Stimulated activated CD4-positive, alpha-beta T cell treated with anti-CD3 and anti-CD28 coated beads, TNF-alpha, amount 100 ng/mL, for 48 hours (primary cell): ENCODE results near the gene LRG1.
"Not testable (repeated sequence)": the region's sequence is repeated elsewhere in the genome, so short reads cannot be mapped to it uniquely, and the experiment has no call there.

ENCODE experiments used
- DNase-seq, 3 donors: peaks; one replicate each; pipeline ENCODE4 v3.0.0-alpha.2; 2020; ENCODE audit warnings: low read depth in 3 of 3

LRG1 gene

DNA sequence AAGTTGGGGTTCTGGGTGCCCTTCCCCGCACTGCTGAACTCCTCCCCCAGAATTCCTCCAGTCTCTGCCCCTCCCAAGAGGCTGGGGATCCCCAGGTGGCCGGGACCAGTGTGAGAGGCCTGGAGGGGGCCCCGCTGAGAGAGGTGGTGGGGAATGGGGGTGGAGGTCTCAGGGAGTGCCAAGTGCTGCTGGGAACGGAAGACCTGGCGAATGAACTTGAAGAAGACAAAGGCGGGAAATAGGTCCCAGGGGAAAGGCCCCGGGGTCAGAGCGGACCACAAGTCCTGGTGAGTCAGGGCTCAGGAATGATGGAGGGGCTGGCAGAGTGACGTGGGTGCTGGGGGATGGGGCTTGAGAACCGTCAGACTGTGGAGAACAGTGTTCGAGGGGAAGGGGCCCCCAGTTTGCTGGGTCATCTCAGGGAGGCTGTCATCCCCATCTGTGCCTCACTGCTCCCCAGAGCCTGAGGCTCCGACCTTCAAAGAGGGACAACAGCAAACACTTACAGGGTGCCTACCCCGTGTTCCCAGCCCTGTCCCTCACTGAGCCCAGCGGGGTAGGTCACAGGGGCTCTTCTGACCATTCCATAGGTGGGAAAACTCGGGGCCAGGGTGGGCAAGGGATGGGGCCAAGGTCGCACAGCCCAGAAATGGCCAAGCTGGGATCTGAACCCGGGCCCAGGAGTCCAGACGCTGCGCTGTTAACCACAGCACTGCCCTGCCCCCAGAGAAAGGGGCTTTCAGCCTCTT, 35.6 kb upstream of the LRG1 start:
- DNase-seq = no peak

DNA sequence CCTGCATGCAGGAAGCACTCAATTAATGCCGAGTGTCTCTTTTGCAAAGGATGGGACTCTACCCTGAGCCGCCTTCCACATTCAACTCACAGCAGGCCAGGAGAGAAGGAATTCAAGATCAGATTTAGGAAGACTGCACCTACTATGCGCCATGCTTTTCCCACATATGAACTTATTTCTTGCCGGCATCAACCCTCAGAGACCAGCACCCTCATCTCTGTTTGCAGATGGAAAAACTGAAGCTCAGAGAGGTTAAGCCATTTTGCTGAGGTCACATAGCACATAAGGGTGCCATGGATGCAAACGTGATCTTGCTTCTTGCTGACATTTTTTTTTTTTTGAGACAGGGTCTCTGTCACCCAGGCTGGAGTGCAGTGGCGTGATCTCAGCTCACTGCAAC, 33.8 kb upstream of the LRG1 start:
- no peak for DNase-seq

DNA sequence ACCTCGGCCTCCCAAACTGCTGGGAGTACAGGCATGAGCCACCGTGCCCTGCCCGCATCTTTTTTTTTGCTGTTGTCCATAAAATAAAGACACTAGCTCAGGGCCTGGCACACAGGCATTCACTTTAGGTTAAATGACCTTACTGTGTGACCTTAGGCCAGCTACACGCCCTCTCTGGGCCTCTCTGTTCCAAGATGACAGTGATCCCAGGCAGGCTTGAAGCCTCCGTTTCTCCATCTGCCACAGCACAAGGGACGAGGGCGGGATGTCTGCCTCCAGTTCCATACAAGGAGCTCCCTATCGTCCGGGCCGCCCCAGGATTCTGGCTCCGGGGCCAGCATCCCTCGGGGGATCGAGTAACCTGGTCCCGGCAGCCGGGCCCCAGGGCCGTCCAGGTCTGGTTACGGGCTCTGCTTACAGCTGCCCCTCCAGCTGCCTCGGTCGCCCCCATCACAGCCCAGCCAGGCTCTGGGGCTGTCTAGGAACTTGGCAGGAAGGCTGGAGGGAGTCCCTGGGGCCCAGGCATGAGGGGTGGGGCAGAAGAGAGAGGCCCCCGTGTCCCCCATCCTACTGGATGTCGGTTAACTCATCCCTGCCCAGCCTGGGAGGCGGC, 31.6 kb upstream of the LRG1 start:
- DNase-seq = no peak

DNA sequence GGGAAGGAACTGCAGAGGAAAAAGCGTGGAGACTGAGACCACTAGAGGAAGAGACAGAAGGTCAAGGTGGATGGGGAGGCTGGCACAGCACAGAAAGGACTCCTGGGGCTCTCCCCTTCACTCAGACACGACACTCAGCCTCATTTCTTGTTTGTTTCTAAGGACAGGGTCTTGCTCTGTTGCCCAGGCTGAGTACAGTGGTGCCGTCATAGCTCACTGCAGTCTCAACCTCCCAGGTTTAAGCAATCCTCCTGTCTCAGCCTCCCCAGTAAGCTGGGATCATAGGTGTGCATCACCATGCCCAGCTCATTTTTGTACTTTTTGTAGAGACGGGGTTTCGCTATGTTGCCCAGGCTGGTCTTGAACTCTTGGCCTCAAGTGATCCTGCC, 31.1 kb upstream of the LRG1 start:
- no peak for DNase-seq

DNA sequence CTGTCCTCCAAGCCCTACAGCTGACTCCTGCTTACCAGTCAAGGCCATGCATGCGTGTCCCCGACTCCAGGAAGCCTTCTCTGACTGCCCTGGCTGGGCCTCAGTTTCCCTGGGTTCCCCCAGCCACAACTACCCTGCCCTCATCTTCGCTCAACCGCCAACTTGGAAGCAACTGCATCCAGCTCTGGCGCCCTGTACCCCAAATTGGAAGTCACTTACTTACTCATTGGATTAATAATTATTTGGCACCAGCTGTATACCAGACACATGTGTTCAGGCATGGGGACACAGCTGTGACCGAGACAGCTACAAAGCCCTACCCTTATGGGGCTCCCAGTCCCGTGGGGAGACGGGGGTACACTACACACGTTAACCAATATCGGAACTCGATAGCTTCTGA, 30.6 kb upstream of the LRG1 start:
- DNase-seq = no peak

DNA sequence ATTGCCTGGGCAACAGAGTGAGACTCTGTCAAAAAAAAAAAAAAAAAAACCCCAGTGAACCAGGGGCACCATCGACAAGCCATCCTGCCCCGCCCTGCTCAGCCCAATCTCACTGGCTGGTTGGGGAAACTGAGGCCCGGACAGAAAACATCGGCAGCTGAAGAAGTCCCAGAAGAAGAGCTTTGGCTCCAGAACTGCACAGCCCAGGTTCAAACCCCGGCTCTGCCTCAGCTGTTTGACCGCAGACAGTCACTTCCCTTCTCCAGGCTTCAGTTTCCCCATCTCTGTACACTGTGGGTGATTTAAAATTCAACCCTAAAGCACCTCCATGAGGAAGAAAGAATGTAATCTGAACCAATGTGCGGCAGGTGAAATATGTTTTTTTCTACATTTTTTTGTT, 29.1 kb upstream of the LRG1 start:
- DNase-seq = no peak

DNA sequence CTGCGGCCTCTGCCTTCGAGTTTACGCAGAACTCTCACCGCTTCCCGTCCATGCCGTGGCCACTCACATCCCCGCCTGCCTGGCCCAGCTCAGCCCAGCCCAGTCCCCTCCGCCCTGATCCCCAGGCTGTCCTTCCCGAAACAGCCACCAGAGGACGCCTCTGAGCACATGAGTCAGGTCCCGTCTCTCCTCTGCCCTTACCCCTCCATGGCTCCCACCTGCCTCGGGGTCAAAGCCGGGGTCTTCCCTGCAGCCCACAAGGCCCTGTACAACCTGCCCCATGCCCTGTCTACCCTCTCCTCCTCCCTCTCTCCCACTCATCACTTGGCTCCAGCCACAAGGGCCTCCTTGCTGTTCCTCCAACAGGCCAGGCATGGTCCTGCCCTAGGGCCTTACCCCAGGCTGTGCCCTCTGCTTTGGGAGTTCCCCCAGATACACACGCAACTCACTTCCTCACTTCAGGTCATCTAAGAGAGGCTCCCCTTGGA, 27.8 kb upstream of the LRG1 start:
- peak; percentile 46 to 62 (median 47) for DNase-seq

DNA sequence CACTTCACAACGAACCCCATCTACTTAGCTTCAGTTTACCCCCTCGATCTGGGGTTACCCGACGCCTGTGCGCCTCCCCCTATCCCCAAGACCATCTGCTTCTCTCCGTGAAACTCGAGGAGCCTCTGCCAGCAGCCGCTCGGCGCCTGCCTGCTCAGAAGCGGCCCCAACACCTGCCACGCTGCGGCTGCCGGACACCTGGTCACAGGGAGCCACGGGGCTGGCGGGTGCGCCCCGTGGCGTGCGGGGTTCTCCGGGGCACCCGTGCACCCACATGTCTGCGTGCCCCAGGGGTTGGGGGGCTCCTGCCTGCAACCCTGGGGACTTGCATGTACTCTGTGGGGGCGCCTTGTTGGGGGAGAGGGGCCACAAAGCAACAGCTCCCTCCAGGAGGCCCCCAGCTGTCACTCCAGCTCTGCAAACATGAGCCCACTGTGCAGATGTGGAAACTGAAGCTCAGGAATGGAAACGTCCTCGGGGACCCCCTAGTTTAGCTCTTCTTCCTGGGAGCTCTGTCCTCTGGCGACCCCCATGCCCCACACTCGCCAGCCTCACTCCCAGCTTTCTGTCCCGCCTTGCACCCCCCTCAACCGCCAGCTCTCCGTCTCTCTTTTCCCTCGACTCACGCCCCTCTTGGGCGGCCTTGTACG, 26.7 kb upstream of the LRG1 start:
- DNase-seq = no peak

DNA sequence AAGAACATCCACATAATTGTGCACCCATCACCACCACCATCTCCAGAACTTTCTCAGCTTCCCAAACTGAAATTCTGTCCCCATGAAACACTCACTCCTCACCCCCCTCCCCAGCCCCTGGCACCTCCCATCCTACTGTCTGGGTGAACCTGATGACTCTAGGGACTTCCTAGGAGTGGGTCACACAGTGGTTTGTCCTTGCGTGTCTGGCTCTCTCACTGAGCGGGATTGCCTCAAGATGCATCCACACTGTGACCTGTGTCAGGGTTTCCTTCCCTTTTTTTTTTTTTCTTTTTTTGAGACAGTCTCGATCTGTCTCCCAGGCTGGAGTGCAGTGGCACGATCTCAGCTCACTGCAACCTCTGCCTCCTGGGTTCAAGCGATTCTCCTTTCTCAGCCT, 23.7 kb upstream of the LRG1 start:
- DNase-seq = not testable (repeated sequence)

DNA sequence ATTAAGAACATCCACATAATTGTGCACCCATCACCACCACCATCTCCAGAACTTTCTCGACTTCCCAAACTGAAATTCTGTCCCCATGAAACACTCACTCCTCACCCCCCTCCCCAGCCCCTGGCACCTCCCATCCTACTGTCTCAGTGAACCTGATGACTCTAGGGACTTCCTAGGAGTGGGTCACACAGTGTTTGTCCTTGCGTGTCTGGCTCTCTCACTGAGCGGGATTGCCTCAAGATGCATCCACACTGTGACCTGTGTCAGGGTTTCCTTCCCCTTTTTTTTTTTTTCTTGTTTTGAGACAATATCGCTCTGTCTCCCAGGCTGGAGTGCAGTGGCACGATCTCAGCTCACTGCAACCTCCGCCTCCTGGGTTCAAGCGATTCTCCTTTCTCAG, 22.2 kb upstream of the LRG1 start:
- not testable (repeated sequence) for DNase-seq

DNA sequence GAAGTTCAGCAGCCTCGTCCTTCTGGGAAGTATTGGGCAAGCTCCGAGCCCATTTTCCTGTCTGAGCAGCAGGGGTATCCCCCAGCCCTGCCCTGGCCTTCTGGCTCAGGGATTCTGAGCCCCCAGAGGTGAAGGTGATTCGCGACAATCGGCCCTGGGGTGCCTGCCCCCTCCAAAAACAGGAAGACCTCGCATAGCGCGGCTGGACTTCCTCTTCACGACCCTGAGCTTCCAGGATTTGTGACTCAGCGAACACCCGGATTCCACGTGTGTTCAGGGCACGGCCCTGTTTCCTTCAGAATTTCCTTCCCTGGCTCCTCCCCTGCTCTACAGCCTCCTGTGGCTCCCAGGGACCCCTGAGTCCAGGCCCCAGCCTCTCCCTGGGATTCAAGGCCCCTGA, 19.7 kb upstream of the LRG1 start, which contains the start of gene SEMA6B:
SEMA6B (minus strand) TSS at position 116 of the 400 bp plus-strand sequence. CDS start 1,227 bp downstream, outside the sequence.
- DNase-seq = no peak

DNA sequence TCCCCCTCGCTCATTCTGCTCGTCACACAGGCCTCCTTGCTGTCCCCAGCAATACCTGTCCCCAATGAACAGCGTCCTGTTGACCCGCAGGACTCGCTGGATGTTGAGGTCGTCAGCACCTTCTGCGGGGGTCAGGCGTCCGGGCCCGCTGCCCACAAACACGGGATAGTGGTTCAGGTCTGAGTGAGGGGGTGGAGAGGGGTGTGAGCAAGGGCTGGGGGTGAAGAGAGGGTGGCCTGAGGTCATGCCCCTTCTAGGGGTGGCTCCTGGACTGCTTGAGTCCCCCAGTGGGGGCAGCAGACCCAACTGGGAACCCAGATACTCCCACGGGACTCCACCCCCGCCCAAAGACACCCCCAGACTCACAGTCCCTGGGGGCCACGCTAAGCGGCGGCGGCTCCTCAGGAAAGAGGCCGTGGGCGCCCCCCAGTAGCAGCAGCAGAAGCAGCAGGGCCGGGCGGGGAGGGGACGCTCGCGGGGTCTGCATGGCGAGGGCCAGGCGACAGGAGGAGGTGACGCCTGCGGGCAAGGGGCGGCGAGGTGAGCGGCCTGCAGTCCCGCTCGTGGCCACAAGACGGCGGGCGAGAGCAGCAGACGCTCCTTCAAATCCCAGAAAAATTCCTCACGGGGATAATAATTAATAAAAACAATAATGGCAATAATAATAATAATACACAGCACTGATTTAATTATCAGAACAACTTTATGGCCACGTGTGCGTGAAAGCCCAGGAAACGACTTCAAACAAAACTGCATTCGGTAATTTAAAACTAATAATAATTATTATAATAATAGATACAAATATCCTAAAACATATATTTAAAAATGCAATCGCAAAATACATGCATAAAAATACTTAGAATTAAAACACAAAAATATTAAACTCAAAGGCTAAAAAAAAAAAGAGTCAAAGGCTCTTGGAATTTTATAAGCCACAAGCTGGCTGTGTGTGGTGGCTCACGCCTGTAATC, 18.4 kb upstream of the LRG1 start:
- peak in 1 of 3 donors; percentile 35 for DNase-seq

DNA sequence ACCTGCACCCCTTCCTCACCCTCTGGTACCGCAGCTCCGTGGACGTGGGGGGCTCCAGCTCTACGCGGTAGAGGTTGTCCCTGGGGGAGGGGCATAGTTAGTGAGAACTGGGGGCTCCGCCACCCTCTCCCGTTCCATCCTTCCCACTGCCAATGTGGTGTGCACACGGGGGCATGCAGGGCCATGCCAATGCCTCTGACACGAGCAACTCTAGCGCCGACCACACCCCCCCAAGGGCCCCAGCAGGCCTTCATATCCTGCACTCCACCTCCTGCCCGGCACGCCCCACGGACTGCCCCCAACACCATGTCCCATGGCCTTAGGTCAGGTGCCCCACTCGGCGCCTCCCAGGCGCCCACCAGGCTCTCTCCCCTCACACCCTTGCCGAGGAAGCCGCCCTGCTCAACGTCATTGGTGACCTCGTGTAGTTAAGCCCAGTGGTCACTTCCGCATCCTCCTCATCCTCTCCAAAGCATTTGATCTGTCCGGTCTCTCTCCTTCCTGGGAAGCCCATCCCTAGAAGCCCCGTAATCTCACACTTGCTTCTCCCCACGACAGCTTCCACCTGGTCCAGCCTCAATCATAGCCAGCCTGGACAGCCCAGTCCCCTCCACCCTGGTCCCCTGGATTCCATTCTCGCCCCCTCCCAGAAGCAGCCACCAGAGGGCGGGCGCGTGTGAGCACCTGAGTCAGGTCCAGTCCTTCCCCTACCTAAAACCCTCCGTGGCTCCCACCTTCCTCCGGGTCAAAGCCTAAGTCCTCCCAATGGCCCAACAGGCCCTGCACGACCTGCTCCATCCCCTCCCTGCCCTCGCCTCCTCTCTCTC, 17.5 kb upstream of the LRG1 start:
- no peak for DNase-seq

DNA sequence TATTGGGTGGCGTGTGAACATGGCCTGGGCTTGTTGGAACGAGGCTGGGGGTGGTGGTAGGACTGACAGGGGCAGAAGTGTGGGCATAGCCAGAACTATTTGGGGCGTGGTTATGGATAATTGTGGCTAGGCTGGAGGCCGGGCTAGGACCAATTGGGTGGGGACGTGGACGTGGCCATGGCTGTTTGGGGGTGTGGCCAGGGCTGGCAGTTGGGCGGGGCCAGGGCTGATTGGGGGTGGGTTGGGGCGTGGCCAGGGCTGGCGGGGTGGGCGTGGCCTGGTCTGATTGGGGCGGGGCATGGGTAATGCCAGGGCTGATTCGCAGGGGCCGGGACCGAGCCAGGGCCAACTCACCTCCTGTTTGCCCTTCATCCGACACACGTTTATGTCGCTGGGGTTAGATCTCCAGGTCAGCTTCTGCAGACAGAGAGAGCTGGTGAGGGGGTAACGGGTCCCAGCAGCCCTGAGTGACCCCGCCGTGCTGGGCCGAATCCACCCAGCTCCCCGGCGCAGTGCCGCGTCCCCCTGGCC, 16.8 kb upstream of the LRG1 start:
- peak in 2 of 3 donors; percentile 11 to 42 for DNase-seq

DNA sequence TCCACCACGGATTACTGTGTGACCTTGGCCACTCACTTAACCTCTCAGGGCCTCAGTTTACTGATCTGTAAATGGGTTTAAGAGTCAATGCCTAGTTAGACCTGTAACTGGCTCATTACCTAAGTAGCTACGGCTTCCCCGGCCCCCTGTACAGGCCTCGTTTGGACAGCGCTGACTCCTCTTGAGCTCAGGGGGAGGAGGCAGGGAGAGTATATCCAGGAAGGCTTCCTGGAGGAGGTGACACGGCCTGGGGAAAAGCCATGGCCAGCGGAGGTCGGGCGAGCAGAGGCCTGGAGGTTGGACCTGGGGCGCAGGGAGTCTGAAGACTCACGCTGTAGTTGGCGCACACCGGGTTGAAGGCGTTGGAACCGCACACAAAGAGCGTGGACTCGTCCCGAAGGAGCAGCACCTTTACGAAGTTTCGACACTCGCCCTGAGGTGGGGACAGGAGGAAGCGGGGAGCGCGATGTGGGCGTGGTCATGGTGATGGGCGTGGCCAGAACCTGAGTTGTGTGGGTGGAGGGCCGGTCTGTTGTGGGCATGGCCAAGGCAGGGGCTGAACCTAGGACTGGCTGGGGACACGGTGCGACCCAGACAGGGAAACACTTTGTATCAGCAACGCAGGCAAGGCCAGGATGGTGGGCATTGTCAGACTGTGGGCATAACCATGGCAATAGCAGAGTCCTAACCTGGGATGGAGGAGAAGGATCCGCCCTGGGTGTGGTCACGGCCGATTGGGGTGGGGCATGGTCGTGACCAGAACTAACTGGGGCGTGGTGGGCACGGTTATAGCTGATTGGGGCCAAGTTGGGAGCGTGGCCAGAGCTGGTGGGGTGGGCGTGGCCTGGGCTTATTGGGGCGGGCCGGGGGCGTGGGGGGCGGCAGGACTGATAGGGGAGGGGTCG, 16.1 kb upstream of the LRG1 start:
- DNase-seq = no peak

DNA sequence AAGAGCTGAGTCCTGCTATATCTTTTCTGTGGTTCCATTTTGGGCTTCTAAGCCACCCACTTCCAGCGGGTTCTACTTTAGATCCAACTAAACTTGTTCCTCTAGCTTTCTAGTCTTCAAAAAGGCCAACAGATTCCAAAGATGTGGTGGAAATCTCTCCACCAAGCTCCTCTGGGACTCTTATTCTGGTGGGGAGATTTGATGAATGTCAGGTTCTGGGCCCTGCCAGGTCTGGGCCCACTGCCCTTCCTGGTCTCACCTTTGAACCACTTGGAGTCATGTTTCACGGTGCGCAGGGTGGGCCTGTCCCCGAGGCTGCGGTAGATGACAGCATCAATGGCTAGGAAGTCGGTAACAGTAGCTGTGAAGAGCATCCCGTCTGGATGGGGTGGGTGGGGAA, 14.9 kb upstream of the LRG1 start:
- DNase-seq = no peak

DNA sequence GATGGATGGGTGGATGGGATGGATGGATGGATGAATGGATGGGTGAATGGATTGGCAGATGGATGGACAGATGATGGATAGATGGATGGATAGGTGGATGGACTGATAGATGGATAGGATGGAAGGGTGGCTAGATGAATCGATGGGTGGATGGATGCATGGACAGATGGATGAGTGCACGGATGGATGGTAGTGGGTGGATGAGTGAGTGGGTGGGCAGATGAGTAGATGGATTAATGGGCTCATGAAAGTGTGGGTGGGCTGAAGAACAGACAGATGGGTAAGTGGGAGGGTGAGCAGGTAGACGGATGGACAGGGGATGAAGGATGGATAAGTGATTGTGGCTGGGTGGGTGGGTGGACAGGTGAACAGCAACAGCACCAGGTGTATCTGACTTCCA, 13.9 kb upstream of the LRG1 start:
- no peak for DNase-seq

DNA sequence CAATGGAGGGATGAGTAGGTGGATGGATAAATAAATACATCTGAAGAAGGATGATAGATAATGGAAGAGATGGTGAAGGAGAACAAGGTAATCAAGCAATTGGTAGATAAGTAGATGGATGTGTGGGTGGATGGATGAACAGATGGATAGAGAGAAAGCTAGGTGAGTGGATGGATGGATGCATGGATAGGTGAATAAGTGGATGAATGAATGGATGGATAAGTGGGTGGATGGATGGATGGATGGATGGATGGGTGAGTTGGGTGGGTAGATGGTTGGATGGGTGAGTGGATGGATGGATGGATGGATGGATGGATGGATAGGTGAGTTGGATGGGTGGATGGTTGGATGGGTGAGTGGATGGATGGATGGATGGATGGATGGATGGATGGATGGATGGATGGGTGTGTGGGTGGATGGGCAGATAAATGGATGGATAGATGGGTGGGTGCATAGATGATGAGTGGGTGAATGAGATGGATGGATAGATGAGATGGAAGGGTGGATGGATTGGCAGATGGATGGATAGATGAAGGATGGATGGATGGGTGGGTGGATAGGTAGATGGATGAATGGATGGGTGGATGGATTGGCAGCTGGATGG, 13.4 kb upstream of the LRG1 start:
- no peak for DNase-seq

DNA sequence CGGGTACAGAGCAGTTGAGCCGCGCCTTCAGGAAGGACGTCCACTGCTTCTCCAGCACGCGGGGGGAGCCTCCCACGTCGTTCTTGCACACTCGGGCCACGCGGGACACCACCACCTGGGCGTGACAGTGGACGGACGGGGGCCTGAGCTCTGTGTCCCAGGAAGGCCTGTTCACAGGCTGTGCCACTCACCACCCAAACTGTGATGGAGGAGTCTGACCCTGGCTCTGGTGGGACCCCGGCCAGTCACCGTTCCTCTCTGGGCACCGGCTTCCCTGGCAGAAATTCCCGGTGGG, 12.6 kb upstream of the LRG1 start:
- DNase-seq = no peak
